ENCODE data around the gene PTRHD1.
A peak's percentile ranks its signal among the peaks of the same experiment; 100 is the strongest.
"Not testable (repeated sequence)": the region's sequence is repeated elsewhere in the genome, so short reads cannot be mapped to it uniquely, and the experiment has no call there.

The PTRHD1 gene

DNA sequence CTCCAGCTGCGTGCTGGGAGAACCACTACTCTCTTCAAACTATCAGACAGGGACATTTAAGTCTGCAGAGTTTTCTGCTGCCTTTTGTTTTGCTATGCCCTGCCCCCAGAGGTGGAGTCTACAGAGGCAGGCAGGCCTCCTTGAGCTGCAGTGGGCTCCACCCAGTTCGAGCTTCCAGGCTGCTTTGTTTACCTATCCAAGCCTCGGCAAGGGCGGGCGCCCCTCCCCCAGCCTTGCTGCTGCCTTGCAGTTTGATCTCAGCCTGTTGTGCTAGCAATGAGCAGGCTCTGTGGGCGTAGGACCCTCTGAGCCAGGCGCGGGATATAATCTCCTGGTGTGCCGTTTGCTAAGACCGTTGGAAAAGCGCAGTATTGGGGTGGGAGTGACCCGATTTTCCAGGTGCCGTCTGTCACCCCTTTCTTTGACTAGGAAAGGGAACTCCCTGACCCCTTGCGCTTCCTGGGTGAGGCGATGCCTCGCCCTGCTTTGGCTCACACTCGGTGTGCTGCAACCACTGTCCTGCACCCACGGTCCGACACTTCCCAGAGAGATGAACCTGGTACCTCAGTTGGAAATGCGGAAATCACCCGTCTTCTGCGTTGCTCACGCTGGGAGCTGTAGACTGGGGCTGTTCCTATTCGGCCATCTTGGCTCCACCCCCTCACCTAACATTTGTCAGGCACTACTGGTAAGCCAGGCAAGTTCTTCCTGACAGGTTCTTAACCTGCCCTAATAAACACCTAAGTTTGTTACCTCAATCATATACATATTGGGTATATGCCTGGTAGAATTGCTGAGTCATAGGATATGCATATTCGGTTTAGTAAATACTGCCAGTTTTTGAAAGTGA lies 12.8 kb upstream of the PTRHD1 start:
- not testable (repeated sequence) for DNase-seq

DNA sequence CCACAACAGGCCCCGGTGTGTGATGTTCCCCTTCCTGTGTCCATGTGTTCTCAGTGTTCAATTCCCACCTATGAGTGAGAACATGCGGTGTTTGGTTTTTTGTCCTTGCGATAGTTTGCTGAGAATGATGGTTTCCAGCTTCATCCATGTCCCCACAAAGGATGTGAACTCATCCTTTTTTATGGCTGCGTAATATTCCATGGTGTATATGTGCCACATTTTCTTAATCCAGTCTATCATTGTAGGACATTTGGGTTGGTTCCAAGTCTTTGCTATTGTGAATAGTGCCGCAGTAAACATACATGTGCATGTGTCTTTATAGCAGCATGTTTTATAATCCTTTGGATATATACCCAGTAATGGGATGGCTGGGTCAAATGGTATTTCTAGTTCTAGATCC lies 7.3 kb upstream of the PTRHD1 start:
- not testable (repeated sequence) for DNase-seq

DNA sequence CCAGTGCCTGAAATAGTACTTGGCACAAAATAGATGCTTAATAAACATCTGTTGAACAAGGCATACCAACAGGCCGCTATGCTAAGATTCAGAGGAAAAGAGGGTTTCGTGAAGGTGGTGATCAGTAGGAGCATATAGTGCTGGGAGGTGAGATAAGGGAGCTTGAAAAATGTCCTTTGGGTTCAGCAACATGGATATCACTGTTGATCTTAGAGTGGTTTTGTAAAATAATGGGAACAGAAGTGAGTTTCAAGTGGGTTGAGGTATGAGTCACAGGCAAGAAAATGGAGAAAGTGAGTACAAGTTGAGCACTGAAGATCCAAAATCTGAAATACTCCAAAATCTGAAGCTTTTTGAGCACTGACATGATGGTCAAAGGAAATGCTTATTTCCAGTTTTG lies 4.5 kb upstream of the PTRHD1 start:
- no peak for DNase-seq

DNA sequence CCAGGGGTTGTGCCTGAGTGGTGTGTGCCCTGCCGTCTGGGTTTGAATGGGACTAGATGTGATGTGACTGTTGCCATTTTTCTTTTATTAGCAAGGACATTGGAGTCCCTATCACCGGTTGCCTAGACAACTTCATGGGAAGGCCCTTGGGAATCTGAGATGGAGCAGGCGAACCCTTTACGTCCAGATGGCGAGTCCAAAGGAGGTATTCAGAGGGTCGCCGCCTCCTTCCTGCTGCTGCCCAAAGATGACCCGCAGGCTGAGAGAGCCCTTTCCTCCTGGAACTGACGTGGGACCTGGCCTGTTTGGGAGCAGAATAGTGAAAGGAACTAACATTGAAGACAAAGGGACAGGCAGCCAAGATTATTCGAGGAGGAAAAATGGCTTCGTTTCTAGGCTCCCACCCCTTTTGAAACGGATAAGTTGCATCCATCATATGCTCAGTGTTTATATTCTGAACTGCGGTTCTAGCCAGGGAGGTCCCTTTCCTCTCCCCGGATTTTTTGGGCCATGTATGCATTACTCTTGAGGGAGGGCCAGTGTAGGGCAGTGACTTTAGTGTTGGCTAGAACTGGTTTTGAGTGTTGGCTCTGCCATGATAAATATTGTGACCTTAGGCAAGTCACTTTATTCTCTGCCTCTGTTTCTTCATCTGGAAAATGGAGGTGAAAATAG lies 707 bp upstream of the PTRHD1 start:
- peak; percentile 13 for DNase-seq

DNA sequence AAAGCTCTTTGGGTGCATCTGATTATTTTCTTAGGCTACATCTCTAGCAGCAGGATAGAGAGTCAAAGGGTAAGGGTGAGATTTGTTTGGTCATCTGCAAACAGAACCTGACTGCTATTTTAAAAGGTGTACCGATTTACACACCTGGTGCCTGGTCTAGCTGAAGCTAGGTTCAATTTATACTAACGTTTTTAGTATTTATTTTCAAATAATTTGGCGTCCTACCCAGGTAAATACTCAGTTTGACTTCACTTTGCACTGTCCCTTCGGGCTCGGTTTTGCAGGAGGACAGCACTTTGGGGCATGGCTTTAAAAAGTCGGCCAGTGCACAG lies 683 bp downstream of the PTRHD1 start:
- no peak for DNase-seq

DNA sequence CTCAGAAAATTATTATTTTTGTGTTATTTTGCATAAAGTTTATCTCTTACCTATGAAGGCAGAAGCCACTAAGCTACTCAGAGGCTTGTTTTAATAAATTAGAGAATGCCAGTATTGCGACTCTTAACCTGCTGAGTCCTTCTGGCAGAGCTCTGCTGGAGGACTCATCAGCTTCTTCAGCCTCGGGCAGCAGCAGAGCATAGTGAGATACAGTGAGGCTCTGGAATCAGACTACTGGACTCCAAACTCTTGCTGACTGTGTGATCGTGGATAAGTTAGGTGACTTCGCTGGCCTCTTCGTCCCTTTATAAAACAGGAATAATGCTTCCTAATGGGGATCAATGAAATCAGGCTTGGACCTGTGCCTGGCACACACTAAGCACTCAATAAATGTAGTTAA lies 1.7 kb downstream of the PTRHD1 start:
- DNase-seq, result no peak

DNA sequence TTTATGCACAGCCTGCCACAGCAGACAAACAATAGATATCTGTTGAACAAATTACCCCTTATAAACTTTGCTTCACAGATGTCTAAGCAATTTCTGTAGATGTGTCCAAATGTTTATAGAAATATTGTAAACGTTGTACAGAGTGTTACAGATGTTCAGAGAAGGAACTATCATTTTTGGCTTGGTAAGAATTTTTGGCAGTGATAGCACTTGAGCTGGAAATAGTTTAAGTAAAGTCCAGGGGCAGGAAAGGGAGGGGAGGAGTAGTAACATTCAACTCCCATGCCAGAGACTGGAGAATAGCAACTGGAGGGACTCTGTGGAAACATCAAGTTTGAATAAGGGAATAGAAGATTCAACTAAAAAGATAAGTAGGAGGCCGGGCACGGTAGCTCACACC lies 4.4 kb downstream of the PTRHD1 start:
- DNase-seq, result no peak

DNA sequence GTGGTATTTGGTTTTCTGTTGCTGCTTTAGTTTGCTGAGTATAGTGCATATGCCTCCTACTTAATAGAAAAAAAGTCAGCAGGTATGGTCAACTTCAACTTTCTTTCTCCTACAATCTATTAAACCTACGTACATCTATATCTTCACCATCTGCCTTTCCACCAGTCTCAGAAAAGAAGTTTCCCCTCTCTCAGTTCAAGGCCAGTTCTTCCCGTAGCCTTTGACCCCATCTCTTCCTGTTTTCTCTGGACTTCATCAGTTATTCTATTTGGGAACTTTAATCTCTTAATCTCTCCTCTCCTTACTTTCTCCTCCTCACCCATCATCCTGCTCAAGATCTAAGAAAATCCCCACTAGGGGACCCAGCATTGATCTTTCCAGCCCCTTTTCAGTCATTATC lies 5.7 kb downstream of the PTRHD1 start:
- DNase-seq, result no peak

DNA sequence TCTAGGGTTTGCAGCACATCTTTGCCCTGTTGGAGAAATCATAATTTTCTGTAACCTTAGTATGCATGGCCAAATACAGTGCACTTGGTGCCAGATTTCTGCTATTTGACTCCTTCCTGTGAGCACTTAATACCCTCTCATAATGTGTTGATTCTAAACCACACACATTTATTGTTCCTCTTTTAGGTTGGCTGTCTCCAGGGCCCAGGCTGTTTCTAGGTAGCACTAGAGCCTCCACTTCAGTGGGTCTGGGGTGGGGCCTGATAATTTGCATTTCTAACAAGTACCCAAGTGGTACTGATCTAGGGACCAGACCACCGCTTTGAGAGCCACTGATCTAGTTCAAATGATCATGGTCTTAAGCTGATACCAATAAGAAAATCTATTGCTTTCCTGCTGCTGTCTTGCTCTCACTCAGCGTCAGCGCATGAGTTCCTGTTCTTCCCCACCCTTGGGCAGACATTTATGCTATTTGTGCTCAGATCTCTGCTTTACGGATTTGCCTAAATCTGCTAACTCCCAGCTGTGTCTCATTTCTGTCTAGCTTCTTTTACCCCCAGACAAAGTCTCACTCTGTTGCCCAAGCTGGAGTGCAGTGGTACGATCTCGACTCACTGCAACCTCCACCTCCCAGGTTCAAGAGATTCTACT lies 7.4 kb downstream of the PTRHD1 start:
- peak; percentile 85 for DNase-seq

DNA sequence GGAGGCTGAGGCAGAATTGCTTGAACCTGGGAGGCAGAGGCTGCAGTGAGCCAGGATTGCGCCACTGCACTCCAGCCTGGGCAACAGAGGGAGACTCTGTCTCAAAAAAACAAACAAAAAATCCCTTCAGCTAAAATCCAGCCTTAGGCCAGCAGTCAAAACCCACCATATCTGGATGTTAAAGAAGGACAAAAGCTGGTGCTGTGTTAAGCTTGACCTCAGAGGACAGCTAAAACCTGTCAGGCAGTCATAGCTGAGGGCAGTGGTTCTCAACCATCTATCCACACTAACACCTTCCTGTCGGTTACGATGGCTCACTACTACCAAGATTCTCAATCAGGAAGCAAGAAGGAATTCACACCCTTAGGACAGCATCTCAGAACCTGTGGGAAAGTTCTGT lies 9.6 kb downstream of the PTRHD1 start:
- DNase-seq, result no peak

DNA sequence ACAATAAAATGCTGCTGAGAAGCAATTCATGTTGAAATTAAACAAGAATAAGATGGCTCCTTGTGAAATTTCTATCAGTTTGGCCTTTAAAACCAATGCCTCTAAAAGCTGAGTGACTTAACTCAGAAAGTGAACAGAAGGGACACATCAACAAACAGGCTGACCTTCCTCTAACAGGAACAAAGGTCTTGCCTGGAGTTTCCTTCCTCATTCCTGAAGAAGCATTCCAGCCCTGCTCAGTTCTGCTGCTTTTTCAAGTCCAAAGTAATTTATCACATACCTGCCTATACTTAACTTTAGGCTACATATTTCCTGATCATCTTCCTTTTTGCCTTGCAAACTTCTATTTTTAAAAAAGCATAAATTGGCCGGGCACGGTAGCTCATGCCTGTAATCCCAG lies 14.1 kb downstream of the PTRHD1 start:
- DNase-seq, result no peak

DNA sequence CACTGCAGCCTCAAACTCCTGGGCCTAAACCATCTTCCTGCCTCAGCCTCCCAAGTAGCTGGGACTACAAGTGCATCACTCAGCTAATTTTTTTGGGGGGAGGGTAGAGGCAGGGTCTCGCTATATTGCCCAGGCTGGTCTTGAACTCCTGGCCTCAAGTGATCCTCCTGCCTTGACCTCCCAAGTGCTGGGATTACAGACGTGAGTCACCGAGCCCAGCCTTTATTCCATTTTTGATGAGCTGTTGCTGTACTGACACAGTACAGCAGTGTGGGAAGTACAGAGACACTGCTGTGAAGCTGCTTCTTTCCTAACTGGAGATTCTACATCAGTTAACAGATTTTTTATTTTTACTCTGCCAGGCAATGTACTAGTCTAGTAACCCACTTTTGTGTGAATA lies 18.8 kb downstream of the PTRHD1 start:
- DNase-seq, result no peak

DNA sequence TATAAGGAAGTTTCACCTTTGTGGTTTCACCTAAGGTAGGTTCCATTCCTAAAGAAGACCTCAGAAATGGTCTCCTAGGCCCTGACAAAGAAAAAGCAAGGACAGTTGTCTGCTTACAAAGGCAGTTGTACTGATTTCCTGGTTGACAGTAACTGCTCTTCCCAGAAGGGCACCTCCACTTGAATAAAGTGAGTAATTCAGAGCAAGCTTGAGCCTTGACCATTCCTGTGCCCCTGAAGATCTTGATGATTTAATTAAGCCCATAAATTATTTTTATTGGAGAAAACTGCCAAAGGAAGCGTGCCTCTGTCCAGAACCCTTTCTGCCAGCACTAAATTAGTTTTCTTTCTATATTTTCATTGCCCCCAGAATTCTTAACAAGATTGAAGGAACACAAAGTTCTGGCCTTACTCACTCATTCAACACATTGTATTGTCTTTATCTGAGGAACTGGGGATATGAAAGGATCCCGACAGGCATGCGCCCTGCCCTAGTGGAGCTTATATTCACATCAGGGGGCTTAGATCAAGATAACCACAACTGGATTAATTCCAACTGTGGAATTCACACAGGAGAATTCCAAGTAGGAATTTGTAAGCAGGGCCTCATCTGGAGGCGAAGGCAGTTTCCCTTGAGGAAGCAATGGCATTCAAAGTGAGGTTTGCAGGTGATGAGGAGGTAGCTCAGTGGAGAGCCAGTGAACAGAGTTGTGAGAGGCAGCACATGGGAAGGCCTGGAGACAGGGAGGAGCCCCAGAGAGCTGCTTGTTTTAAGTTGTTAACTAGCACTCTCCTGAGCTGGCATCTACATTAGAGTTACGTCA lies 21.2 kb downstream of the PTRHD1 start:
- DNase-seq, result no peak

DNA sequence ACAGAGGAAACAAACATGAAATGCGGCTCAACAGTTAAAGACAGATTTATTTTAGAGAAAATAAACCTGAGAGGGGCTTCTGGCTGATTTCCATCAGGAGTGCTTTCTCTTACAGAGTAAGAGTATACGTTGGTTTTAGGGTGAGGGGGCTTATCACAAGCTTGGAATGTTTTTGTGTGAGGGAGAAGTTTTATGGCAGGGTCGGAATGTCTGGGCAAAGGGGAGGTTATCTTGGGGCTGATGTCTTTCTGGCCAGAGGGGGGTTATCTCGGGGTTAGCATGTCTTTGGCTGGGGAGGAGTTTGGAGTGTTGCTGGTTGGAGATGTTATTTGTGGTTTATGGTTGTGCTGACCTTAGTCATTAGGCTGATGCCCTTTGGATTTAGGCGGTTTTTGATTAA lies 22.1 kb downstream of the PTRHD1 start:
- DNase-seq, result no peak

DNA sequence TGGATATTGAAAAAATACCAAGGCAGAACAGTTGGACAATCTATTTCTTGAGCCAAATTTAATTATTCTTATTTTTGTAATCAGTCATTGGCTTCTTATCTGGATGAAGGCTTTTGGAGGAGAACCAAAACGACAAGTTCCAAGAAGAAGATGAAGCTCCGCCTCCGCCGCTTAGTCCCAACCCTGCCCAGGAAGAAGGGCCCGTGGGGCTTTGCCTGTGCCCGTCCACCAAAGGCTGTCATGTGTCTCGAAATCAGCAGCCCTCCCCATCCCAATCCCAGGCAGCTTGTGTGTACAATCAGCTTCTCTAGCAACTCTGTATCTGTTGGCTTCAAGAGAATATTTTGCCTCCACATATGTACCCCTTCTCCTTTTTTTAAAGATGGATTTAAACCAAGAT lies 24.6 kb downstream of the PTRHD1 start:
- no peak for DNase-seq

DNA sequence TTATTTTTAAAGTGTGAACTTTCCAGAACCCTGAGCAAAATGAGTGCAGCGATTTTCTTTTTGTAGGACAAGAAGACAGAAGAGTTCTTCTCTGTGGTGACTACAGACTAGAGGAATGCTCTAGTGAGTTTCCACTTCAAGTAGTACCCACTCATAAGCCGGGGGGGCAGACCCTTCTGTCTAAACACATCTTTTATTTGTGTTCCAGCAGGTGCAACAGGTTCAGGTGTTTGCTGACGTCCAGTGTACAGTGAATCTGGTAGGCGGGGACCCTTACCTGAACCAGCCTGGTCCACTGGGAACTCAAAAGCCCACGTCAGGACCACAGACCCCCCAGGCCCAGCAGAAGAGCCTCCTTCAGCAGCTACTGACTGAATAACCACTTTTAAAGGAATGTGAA lies 25.2 kb downstream of the PTRHD1 start:
- DNase-seq, result peak; percentile 10

DNA sequence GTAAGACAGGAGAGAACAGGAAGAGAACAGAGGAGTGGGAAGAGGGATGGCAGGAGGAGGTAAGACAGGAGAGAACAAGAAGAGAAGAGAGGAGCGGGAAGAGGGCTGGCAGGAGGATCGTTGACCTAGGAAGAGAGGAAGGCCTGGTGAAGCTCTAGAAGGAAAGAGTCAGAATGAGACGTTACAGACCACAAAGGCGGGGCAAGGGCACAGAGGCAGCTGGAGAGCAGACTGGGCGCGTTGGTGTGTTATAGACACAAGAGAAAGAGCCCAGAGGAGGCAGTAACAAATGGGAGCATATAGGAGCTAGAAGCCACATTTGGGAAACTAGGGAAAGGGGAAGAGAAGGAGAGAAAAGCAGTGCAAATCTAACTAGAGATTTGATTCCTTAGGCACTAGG lies 26.6 kb downstream of the PTRHD1 start:
- DNase-seq, result no peak

DNA sequence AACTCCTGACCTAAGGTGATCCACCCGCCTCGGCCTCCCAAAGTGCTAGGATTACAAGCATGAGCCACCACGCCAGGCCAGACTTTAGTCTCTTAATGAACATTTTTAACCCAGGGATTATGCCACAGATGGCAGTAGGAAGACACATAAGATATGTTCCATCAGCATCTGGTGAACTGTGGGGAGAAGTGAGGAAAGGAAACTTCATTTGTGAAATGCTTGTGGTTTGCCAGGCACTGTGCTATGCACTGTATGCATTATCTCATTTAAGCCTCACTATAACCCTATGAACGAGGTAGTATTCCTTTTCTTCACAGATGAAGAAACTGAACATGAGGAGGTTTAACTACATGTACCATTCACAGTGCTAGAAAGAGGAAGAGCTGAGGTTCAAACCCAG lies 29.3 kb downstream of the PTRHD1 start:
- no peak for DNase-seq

DNA sequence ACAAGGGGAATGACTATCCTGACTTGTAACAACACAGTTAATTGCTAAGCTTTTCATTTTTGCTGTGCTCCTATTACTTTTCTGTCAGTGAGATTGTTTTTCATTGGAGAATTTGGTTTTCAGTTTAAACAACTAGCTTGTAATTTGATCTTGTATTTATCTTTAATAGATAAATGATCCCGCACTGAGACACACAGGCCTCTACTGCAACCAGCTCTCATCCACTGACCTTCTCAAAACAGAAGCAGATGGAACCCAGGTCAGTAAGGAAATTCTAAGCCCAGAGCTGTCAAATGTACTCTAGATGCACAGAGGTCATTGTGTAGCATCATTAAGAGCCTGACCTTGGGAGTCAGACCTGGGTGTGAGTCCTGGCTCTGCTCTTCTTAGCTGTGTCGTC lies 30.7 kb downstream of the PTRHD1 start:
- DNase-seq, result no peak

DNA sequence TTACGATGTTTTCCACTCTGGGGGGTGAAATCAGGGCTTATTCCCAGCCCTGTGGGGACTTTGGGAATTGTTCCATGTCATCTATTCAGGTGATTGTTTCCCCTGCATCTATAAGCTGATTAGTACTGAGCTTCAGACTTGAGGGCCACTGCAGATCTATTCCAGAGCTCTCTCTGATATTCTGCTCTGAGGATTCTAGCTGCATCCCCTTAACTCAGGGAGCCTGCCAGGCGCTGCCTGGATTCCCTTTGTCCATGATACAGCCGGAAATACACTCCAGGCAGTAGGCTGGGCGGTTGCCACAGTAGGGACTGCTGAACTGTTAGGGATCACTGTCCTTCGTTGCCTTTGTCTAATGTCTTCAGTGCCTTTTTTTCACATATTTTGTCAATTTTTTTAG lies 31.3 kb downstream of the PTRHD1 start:
- no peak for DNase-seq

DNA sequence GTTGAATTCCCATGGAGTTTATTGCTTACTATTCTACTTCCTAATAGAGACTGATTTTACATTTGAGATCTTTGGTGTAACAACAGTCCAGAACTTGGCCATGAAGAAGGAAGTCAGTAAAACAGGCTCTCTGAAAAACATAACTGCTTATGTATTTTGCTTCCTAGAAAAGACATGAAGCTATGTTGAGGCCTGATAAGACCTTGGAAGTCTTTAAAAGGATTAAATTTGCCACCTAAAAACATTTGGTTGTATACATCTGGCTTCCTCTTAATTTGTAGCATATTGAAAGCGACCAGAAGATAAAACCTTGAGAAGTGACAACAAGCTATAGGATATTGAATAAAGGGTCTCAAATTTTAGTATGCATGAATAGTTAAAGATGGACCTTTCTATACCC lies 36.4 kb downstream of the PTRHD1 start:
- DNase-seq, result no peak

DNA sequence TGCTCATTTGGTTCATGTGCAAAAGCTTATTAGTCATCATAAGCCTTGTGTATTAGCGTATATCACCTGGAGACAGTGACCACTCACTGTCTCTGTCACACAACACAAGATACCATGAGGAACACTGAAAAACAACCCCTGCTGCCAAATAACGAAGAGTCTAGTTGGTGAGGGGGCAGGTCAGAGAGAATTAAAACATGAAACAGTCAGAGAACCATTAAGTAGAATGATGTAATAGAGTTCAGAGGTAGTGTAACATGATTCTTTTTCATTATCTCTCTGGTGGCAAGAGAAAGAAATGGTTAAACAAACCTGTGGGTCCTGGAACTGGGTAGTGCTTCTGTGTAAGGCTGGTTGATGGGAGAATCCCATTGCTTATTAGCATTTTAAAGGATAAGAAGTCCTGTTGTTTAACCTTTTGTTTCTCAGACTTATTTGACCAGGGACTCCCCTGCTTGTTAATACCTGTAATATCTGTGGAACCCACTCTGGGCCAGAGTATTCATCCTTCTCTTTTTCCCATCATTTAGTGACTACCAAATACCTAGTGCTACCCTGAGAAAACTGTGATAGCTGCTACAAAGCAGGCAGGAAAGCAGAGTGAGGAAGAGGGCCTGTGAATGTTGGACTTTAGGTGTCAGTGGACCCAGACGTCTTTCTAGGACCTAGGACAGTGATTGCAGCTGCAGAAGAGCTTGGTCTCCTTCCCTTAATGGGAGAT lies 38.0 kb downstream of the PTRHD1 start:
- DNase-seq, result peak; percentile 14

All from NCI-H2029 (cell line).